Stimulated activated CD4-positive, alpha-beta T cell treated with anti-CD3 and anti-CD28 coated beads, Interleukin-12 subunit alpha, Interleukin-12 subunit beta, amount 100 ng/mL, for 48 hours (primary cell): ENCODE measurements around the gene ARHGEF2.

Experiments
- DNase-seq, 3 donors: peaks; one replicate each; pipeline ENCODE4 v3.0.0-alpha.2; 2020; ENCODE audit warnings: low read depth in 2 of 3, low spot score in 1 of 3

Gene ARHGEF2

DNA sequence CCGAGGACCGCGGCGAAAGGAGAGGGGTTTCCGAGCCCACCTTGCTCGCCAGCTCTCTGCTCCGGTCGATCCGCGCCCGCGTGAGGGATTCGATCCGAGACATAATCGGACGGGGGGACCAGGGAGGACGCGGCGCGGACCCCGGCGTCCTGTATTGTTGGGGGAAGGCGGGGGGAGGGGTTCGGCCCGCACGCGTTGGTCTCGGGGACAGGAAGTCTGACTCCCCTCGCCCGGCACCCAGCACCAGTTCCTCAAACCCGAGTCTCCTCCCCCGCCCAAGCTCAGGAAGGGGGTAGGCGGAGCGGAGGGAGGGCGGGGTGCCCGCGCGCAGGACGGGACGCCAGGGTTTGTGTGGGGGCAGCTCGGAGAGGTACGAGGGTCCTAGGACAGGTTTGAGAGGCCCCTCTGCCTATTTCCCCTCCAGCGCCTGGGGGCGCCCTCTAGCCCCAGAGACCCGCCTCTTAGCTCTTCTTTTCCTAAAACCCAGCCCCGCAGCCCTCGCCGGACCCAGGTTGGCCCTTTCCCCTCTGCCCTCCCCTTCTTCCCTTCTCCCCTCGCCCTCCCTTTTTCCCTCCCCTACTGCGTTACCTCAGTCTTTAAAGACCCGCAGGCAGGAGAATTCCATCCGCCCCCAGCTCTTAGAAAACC lies at the start of gene ARHGEF2:
Gene ARHGEF2, minus strand, starts transcription at position 223 of the 648 bp plus-strand sequence. Its CDS starts 120 bp downstream, at position 103.
- peak; percentile 62 to 77 (median 72) for DNase-seq

GRCh38 chr1:156026588-156026987 lies 48.2 kb upstream of the ARHGEF2 start:
- DNase-seq, result no peak

DNA sequence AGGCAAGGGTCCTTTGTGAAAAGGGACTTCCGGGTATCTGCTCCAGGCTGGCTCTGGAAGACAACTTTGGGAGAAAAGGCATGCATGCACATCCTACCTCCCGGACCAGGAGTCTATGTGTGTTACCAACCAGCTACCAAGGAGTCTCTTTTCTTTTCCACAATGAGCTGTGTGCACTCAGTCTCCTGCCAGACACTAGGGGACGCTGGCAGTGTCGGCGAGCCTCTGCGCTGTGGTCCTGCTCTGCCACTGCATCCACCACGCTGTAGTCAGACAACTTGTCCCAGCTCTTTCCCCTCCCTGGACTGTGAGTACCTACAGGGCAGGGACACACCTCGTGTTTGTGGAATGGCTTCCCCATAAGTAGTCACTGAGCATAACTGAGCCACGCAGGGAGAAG lies 47.5 kb upstream of the ARHGEF2 start:
- DNase-seq, result peak in 2 of 3 donors; percentile 8 to 26

DNA sequence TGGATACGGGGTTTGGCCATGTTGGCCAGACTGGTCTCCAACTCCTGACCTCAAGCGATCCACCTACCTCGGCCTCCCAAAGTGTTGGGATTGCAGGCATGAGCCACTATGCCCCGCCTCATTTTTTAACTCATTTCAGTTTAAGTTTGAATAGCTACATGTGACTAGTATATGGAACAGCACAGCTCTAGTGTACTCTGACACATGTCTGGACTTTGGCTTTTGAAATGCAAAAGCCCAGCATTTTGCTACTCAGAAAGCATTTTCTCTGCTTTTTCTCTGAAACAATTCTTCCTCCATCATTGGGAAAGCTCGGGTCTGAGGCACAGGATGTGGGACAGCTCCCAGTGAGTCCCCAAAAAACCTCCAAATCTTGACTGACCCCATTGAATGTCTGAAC lies 46.5 kb upstream of the ARHGEF2 start:
- no peak for DNase-seq

- DNase-seq, result no peak
Observed at GRCh38 chr1:156021954-156022353, 43.6 kb upstream of the ARHGEF2 start.

DNA sequence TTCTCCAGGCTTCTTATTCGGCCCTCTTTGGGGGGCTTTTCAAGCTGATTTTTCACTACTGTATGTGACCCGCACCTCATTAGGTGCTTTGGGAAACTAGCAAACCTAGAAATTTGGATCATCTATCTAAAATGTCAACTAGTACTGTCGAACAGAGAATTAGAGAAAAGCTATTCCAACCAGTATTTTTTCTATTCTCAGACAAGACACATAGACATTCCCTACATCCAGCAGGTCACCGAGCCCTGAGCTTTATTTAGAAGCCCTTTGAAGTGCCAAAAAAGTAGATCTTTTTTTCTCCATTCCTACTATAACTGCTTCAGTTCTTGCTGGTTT lies 42.7 kb upstream of the ARHGEF2 start:
- DNase-seq, result no peak

DNA sequence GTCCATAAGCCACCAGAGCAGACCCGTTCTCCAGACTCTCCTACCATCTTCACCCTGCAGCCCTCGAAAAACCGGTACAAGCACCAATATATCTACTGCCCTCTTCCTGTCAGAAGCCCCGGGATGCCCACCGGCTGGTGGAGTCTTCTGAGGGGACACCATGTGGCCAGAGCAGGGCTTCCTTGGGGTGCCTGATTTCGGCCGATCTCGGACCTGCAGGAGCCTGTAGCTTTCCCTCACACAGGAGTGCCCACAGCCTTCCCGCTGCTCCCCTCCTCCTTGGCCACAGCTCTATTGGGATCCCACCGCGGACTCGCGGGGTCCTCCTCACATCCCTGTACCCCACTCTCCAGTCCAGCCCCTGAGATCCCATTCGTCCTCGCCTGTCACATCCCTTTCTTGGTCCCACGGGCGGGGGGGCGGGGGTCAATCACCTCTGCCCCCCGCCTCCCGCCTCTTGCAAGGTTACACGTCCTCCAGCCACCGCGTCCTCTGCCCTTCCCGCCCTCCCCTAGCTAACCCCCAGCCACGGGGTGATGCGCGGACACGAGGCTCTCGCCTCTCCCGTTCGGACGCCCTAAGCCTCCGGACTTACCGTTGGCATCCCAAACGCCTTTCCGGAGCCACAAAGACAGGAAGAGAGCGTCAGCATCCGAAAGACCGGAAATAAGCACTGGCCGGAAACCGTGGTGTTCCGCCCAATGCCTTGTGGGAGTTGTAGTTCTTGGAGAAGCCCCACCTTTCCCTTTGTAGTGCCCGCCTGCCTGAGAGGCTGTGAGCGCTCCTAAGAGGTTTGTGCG lies 42.1 kb upstream of the ARHGEF2 start, which contains the start of gene SSR2:
Gene SSR2, minus strand, starts transcription at position 659 of the 800 bp plus-strand sequence. CDS start 784 bp downstream, outside the sequence.
- DNase-seq, result peak; percentile 72 to 86 (median 77)

DNA sequence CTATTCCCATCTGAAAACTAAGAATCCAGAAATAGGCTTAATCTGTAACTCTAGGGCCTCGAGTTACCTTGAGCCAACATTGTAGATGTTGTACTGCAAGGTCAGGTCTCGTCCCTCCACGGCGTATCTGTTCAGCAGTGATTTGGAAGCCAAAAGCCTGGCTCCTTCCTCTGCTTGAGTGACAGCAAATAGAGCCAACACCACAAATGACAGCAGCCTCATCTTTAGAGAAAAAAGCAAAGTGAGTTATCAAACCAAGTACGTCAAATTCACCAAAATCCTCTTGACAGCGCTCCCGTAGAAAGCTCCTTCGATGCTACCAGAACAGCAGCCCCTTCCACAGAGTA lies 41.6 kb upstream of the ARHGEF2 start:
- DNase-seq, result no peak

GRCh38 chr1:156014829-156015228 lies 36.5 kb upstream of the ARHGEF2 start:
- DNase-seq, result no peak

DNA sequence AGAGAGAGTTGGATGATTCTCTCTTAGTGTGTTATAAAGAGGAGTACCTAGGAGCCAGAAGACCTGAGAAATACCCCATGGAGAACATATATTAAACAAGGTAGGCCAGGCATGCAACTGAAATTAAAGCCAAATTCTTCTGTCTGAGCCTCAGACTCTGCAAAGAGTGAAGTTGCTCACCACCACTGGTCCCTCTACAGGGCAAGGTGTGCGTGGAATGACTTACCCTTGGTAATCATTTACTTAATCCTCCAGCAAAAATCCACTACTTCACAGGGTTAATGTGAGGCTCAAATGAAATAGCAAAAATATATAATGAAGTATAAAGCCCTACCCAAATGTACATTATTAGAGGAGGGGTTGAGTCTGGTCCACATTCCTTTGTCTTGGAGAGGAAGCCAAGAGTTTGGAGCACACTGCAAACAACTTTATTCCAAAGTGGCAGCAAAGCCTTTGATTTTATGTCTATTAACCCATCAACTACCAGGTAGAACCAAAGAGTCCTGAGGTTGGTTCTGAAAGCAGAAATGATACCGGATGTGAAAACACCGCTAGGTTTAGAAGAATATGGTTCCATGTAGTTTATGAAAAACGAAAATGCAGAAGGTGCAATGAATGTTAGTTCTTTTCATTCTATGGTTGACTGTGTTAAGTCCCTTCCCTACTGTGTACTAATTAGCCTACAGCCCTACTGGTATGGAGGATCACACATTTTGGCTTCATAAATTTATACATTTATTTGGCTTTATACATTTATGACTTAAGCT lies 33.9 kb upstream of the ARHGEF2 start:
- no peak for DNase-seq

DNA sequence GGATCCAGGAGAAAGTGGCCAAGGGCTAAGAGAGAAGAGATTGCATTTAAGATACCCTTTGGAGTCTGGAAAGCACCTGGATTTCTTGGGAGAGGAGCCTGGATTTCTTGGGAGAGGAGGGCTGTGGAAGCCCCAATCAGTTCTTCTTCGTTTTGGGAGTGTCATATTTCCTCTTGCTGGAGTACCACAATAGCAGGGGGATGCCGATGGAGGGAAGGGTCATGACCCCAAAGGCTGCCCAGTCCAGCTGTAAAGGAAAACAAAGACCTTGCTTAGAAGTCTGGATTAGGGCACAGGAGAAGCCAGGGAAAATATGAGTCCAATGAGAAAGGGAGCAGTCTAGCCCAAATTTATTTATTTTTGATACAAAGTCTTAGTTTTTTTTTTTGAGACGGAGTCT lies 31.1 kb upstream of the ARHGEF2 start:
- no peak for DNase-seq

DNA sequence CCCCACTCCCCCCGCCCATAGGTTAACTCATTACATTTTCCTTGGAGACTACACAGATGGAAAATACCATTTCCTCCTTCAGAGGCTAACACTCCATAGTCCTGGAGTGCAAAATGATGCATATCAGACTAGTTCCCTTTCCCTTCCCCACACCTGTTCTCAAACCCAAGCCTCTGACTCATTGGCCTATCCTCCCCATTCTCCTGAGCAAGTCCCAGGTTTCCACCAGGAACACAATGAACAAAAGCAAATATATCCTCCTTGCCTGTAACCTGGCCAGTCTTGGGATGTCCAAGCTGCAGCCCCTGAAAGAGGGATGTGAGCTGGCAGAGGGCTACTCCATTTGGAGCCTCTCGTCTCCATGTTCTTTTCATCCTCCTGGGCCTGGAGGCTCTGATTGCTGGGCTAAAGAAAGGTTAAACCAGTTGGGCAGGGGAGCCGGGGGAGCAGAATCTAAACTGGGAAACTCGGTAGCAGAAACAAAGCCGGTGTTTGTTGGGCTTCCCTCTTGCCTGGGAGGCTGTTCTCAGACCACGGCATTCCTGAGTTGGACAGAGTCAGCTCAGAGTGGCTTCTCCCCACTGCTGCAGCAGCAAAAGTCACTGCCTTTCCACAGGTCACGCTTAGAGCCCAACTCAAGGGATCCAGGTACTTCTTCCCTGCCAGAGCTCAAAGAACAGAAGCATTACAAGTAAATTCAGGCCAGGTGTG lies 28.5 kb upstream of the ARHGEF2 start:
- no peak for DNase-seq

- no peak for DNase-seq
Observed at GRCh38 chr1:156004843-156005584, 26.7 kb upstream of the ARHGEF2 start.

GRCh38 chr1:156003923-156004188 lies 25.5 kb upstream of the ARHGEF2 start:
- no peak for DNase-seq

DNA sequence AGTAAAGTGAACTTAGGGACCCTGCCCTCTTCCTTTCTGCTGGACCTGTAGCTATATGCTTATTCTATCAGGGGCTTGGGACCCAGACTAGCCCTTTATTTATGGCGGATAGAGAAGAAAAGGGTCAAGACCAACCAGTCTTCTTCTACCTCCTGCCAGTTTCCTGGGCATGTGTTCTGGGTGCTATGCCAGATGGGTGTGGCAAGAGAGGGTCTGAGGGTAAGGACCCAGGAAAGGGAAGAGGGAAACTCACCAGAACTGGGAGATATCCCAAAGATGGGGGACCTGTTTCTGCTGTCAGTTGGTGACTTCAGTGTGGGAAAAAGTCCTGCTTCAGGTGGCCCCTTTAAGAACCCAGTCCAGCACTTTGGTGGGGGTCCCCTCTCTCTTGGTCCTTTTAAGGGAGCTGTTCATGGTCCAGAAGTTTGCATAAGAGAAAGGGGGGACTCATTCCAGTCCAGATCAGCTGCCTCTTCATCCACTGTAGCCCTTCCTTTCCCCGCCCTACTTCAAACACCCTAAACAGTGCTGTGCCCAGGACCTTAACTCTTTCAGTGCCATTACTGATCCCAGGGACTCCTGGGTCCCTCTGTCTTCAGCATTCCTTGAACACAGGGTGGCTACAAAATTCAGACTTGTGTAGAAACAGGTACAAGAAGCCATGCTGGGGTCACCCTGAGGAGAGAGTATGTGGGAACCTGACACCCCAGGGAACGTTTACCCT lies 24.0 kb upstream of the ARHGEF2 start:
- no peak for DNase-seq

DNA sequence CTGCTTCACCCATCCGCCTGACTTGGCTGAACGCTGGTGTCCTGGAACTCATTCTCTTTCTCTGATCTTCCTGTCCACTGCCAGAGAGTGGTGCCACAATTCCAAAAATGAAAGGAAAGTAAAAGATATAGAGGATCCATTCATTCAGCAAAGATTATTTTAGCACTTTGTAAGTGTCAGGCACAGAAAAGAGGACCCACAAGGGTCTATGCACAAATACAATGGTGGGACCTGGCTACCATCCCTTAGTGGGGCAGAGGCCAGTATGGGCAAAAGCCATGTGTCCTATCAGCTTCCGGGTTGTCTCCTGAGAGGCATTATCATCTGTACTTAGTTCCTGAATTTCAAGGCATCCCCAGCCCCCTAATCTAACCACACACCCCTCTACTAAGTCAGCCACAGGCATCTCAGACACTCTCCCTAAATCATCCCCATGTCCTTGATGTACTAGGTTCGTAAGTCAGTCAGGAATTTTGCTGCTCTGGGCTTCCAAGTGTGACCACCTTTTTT lies 23.4 kb upstream of the ARHGEF2 start:
- no peak for DNase-seq

- DNase-seq, result no peak
Observed at GRCh38 chr1:156001021-156001661, 22.8 kb upstream of the ARHGEF2 start.

DNA sequence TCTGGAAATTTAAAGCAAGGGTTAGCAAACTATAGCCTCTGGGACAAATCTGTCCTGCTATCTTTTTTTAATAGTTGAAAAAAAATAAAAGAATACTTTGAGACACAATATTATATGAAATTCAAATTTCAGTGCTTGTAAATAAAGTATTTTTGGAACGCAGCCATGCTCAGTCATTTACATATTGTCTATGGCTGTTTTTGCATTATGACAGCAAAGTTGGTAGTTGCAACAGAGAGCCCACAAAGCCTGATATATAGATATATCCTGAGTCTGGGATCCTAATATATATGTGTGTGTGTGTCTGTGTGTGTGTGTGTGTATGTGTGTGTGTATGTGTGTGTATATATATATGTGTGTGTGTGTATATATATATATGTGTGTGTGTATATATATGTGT lies 21.6 kb upstream of the ARHGEF2 start:
- DNase-seq, result no peak

DNA sequence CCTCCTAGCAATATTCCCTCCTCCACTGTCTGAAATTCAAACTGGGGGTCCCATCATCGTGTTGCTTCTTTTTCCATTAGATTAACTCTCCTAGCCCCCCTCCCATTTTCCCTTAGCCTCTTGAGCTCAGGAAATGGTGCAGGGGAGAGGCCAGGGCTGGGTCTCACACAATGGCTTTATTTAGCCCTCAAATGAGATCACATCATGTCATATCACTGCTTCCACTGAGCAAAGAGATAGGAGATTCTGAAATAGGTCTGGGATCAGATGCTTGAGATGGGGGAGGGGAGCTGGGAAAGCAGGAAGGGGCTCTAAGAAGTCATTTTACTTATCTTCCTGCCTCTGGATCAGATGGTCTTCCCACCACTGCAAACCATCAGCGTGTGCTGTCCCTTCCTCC lies 17.8 kb upstream of the ARHGEF2 start:
- no peak for DNase-seq

DNA sequence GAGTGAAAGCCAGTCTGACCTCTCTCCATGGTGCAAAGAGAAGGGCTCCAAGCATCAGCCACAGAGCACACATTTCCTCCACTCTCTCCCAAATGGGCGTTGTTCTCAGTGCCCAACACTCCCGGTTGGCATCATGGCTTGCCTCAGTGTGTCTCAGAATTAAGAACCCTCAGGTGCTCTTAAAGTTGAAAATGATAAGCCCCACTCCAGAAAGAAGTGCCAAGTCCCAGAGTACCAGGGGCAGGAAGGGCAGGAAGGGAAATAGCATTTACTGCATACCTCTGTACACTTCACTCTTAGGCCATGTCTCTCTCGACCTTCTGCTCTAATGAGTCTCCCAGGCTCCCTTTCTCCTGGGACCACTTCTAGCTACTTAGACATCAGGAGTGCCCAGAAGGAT lies 15.2 kb upstream of the ARHGEF2 start:
- no peak for DNase-seq
